GM19467 (cell line): ENCODE measurements around the gene TMEM219.
A peak's percentile ranks its signal among the peaks of the same experiment; 100 is the strongest.
"Not testable (repeated sequence)": the region's sequence is repeated elsewhere in the genome, so short reads cannot be mapped to it uniquely, and the experiment has no call there.

ENCODE experiments used
- ATAC-seq: cut with Tn5 transposase; IDR thresholded peaks from one replicate; pipeline ENCODE4 v1.9.1; 2021; ENCODE audit warnings: mild to moderate bottlenecking, moderate library complexity; ENCODE audit not compliant: unreplicated experiment

TMEM219 gene, protein sequence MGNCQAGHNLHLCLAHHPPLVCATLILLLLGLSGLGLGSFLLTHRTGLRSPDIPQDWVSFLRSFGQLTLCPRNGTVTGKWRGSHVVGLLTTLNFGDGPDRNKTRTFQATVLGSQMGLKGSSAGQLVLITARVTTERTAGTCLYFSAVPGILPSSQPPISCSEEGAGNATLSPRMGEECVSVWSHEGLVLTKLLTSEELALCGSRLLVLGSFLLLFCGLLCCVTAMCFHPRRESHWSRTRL

DNA sequence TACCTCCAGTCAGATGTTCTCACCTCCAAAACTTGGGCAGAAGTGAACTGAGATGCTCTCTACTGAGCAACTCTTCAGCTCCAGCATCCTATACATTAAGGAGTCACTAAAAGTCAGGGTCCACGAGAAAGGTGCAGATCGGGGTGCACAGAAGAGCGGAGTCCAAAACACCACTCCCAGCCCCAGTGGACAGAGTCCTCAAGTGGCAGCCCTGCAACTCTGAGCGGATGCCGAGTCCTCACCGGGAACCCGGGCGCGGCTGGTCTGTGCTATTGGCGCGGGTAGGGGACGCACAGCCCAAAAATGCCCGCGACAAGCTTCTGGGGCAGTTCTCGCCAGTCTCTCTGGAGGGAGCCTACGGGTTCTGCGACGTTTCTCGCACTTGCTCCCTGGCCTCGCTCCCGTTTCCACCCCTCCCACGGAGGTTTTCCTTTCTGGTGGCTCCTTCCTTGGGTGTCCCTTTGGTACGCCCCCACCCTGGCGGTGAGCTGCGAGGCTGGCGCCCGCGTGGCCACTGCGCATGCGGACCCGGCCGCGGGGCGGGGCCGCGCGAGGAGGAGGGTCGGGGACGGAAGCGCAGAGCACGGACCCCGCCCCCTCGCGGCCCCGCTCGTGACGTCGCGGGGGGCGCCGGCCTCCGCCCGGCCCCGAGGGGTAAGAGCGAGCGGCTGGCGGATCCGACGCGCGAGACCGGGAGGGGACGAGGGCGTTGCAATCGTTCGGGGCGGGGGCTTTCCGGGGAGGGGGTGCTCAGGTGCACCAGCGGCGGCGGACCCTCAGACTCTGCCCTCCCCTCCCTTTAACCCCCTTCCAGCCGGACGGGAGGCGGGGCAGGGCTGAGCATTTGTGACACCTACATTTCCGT lies at the start of gene TMEM219:
TMEM219 (plus strand) TSS at position 601 of the 865 bp plus-strand sequence. CDS start 1,065 bp downstream, outside the sequence.
- ATAC-seq = peak; percentile 81

DNA sequence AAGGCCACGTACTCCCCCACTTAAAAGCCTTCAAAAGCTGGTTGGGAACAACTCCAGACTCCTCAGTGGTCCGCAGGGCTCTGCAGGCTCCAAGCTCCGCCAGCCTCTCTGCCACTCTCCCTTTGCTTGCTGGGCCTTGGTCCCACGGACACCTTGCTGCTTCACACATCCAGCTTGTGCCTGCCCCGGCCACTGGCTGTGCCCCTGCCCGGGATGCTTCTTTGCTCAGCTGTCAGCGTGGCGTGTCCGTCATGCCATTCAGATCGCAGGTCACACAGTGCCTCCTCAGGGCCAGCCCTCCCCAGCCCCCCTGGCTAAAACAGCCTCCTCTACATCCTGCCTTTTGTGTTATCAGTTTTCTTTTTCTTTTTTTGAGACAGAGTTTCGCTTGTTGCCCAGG lies 49.8 kb upstream of the TMEM219 start:
- ATAC-seq = no peak

DNA sequence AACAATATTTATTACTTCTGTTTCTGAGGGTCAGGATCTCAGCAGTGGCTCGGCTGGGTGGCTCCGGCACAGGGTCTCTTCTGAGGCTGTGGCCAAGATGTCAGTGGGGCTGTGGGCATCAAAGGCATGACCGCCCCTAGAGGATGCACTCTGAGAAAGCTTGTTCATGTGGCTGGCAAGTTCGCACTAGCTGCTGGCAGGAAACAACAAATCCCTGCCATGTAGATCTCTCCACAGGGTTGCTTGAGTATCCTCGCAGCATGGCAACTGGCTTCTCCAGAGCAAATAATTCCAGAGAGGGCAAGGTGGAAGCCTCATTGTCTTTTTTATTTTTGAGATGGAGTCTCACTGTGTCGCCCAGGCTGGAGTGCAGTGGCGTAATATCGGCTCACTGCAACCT lies 48.4 kb upstream of the TMEM219 start:
- ATAC-seq = no peak

DNA sequence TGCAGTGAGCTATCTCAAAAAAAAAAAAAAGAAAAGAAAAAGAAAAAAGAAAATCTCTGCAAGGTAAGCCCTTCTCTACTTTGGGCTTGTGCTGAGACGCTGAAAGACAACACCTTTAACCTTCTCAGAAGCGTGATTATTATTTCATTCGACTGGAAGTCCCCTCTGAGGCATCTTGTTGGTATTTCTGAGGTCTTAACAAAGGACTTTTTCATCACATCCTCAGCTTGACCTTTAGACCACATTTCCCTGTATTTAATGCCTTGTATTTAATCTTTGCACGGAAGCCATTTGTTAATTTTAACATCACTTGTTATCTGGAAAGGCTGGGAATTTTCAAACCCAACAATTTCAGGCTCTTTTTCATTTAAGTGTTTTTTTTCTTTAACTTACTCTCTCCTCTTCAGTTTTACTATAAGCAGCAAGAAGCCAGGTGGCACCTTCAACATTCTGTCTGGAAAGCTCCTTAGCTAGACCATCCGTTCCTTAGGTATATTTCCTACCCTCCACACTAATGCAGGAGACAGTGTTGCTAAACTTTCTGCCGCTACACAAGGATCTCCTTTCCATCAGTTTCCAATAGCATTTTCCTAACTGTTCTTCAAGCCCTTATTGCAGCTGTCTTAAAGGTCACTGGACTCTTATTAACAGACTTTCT lies 46.2 kb upstream of the TMEM219 start:
- ATAC-seq = no peak

DNA sequence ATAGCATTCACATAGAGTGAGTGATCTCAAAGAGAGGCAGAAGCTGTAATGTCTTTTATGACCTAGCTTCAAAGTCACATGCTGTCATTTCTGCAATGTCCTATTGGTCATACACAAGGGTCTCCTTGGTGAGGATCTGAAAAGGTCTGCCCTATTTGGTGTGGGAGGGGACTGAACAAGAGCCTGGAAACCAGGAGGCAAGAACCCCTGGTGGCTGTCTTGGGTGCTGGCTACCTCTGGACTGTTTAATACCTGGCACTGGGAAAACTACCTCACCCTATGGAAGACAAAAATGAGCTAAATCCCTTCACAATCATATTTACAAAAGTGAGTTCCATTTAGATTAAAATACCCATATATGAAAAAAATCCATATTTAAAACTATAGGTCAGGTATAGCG lies 44.9 kb upstream of the TMEM219 start:
- no peak for ATAC-seq

DNA sequence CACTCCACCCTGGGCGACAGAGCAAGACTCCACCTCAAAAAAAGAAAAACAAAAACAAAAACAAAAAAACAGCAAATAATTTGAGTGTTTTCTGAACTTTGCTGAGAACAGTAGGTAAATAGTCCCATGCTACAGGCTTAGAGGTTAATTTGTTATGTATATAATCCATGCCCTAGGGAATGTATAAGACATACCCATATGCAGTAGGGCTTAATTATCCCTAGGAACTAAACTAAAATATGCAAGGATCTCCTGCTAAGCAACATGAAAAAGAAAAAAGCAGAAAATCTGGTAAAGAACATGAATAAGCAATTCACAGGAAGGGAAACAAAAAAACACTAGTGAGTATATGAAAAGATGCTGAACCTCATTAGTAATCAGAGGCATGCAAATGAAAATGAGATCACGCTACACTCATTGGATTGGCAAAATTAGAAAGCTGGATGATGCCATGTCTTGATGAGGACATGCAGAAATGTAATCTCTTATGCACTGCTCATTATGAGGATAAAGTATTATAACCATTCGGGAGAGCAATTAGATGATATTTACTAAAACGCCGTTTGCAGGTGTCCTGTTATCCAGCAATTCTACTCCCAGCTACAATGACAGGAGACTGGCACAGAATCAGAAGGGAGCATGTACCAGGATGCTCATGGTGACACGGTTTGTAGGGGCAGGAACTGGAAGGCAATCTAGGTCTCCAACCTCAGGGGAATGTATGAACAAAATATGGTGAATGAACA lies 41.4 kb upstream of the TMEM219 start:
- no peak for ATAC-seq

DNA sequence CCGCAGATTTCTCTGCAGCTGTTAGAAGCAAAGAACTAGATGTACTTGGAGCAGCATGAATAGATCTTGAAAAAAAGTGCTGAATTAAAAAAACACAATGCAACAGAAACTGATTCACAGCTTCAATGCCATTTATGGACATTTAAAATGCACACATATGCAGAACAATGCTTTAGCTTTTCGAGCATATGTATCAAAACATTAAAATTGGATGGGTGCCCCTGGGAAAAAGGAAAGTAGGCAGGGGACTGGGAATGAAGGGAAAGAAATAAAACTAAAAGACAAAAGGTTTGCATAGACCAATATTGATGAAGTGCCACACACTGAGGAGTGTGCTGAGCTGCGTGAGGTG lies 40.9 kb upstream of the TMEM219 start:
- ATAC-seq = no peak

DNA sequence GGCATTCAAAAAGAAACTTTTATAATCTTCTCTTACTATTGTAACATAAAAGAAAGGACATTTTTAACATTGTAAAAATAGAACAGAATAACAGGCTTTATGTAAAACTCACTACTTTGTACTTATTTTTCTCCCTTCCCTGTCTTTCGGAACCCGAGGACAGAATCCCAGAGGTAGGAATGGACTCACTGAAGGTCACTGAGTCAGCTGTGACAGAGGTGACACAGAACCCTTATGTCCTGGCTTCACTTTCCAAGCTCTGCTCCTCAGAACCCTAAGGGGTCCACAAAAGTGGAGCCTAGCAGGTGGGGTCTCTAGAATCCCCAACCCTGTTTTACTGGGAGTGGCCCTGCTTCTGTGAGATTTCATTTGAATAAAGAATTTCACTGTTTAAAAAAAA lies 39.6 kb upstream of the TMEM219 start:
- ATAC-seq = no peak

DNA sequence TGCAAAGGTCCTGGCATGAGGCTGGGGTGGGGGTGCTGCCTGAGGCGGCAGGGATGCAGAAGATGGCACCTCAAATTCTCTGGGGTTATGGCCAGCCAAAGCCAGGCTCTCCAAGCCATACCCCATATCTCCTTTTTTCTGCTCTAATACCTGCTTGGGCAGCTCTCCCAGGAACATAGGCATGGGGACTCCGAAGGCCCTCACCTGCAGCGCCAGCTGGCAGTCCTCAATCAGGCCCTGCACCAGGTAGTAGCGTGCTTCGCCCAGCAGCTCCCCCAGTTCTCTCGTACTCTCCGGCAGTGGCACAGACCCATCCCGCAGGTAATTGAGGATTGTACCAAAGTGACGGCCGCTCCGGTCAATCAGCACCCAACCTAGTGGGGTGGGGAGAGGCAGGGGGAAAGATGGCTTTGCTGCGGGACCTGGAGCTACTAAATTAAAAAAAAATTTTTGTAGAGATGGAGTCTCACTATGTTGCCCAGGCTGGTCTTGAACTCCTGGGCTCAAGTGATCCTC lies 38.8 kb upstream of the TMEM219 start:
- no peak for ATAC-seq

DNA sequence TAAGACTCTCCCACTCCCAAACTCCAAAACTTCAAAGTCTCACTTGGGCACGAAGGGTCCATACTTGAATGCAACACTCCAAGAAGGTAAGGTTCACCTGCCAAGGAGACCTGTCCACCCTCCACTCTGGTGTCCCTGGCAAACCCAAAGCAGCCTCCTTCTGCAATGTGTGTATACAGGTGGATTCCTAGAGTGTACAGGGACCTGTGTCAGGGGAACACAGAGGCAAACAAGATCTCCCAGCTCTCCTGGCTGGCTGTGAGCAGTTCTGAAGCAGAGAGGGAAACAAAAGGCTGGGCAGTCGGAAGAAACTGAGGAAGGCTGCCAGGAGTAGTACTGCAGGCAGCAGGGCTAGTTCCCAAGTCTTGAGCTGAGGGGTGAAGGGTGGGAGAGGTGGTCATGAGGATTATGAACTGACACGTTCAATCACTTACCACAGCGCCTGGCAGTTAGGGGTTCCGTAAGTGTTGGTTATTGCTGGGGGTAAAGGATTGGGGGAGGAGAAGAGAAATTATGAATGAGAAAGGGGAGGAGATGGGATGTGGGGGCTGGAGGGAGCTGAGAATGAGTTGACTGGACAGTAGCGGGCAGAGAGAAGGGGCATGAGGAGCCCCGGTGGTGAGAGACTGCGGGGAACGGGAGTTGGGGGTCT lies 36.6 kb upstream of the TMEM219 start:
- ATAC-seq = no peak

DNA sequence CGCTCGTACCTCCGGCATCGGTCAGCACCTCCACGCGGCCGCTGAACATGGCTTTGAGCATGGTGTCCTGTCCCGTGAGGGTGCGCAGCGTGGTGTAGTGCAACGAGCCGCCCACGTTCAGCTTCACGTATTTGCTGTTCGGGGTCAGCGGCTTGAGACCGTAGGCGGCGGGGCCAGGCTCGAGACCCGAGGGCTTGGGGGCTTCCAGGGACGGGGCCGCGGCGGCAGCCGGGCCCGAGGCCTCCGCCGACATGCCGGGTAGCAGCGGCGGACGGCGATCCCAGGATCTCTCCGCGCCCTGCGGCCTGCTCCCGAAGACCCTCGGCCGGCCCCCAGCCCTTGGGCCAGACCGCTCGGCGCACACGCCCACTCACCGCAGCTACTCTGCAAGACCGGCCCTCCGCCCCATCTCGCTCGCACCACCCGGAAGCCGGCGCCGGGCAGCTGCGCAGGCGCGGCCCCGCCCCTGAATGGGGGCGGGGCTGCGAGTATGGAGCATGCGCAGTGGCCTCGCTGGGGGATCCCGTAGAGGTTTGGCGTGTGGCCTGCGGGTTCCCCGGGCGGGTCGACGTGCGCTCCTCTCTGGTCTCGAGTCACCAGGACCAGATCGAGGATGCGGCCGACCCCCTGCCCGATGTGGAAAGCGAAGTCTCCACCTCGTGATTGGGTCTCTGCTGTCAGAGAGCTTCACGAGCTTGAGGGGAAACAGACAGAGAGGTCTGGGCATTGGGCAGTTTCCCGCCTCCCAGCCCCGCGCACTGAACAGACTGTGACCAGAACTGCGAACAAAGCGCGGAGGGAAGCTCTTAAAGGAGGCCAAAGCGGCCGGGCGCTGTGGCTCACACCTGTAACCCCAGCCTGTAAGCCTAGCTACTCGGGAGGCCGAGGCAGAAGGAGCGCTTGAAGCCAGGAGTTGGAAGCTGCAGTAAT lies 35.8 kb upstream of the TMEM219 start, which contains the start of gene KCTD13:
KCTD13 (minus strand) TSS at position 446 of the 930 bp plus-strand sequence; CDS start at position 253, 193 bp downstream.
- ATAC-seq = peak; percentile 88

DNA sequence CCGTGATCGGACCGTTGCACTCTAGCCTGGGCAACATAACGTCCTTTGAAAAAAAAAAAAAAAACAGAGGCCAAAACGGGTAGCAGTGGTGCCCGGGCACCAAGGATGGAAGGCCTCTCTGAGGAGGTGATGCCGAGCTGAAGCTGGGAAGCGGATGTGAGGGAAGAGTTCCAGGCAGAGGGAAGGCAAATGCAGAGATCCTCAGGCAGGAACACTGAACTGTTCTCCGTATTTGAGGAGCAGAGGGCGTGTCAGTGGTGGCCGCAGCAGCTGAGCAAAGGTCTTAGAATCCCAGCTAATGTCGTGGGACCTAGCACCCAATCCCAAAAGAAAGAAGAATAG lies 35.2 kb upstream of the TMEM219 start:
- peak; percentile 9 for ATAC-seq

DNA sequence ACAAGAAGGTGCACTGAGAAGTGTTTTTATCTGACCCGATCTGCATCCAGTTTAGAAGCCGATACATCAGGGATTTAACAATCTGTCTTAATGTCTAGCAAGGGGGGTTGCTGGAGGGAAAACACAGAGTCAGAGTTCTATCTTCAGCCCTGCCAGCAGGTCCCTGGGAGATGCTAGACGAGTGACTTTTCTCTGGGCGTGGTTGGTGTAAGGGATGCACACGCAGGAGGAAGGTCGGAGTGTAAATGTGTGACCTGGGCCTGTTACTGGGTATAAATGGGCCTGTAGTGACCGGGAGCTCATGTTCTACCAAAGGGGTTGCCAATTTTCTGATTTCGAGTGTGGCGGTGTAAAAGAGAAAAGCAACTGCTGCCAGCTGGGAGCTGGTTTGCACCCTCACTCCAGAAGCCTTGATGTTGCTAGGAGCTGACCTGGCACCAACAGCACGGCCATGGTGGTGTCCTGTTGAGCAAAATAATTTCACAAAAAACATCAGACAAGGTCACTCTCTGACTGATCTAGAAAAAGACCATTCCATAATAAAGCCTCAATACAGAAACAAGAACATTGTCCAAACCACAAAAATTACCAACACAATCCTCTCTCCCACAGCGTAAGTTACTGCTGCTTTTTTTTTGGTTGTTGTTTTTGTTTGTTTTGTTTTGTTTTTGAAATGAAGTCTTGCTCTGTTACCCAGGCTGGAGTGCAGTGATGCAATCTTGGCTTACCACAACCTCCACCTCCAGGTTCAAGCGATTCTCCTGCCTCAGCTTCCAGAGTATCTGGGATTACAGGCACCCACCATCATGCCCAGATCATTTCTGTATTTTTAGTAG lies 34.6 kb upstream of the TMEM219 start:
- no peak for ATAC-seq

DNA sequence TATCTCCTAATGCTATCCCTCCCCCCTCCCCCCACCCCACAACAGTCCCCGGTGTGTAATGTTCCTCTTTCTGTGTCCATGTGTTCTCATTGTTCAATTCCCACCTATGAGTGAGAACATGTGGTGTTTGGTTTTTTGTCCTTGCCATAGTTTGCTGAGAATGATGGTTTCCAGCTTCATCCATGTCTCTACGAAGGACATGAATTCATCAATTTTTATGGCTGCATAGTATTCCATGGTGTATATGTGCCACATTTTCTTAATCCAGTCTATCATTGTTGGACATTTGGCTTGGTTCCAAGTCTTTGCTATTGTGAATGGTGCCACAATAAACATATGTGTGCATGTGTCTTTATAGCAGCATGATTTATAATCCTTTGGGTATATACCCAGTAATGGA lies 30.1 kb upstream of the TMEM219 start:
- not testable (repeated sequence) for ATAC-seq

DNA sequence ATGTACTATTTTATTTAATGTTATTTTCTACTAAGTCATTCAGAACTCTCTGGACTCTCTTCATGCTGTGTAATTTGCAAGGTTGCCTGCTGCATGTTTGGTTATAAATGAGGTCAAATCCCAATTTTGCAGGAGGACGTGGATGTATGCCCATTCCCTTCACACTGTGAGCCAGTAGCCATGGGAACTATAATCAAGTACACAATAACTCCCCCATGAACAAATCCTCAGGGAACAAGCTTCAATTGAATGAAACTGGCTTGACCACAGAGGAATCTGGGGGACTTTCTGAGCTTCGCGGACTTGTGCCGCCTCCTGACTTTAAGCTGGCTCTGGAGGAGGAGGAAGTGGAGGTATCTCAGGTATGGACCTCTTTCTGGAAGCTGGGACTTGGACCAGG lies 21.2 kb upstream of the TMEM219 start:
- ATAC-seq = no peak

DNA sequence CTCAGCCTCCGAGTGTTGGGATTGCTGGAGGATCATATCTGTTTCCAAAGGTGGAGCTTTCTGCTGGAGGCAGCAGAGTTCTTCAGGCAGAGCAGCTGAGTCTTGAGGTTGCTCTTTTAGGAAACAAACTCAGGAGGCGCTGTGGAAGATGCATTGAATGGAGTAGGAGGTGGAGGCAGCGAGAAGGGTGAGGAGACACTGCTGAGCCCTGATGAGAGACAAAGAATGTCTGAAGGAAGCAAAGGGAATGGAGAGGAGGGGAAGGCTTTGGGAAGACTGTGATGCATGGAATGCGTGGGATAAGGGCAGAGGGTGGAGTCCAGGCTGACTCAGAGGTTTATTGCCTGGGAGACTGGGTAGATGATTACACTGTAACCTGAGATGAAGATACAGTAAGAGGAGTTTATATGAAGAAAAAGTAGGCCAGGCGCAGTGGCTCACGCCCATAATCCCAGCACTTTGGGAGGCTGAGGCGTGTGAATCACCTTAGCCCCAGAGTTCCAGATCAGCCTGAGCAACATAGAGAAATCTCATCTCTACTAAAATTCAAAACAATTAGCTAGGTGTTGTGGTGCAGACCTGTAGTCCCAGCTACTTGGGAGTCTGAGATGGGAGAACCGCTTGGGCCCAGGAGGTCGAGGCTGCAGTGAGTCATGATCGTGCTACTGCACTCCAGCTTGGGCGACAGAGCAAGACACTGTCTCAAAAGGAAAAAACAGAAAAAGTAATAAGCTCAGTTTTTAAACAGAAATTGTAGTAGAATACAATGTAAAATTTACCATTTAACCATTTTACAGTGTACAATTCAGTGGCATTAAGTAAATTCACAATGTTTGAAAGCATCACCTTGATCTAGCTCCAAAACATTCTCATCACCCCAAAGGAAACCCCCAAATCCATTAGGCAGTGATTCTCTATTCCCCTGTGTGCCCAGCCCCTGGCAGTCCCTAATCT lies 17.8 kb upstream of the TMEM219 start:
- ATAC-seq = no peak

DNA sequence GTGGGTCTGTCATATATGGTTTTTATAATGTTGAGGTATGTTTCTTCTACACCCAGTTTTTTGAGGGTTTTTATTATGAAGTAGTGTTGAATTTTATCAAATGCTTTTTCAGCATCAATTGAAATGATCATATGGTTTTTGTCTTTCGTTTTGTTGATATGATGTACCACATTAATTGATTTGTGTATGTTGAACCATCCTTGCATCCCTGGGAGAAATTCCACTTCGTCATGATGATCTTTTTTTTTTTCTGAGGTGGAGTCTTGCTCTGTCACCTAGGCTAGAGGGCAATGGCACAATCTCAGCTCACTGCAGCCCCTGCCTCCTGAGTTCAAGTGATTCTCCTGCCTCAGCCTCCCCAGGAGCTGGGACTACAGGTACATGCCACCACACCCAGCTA lies 14.0 kb upstream of the TMEM219 start:
- no peak for ATAC-seq
